D721Med (cell line): ENCODE data around the gene PDE3A.

Experiments used
- DNase-seq: peaks from one replicate; pipeline ENCODE4 v3.0.0; 2011; ENCODE audit warnings: low spot score; ENCODE audit not compliant: insufficient read length
- FAIRE-seq: peaks from 2 replicates; lab custom pipeline; 2011; peaks lifted over from hg19 to GRCh38; lab: Jason Lieb, UNC
- CTCF ChIP-seq: IDR thresholded peaks from 2 replicates; pipeline ENCODE4 v1.5.1; 2012; ENCODE audit warnings: mild to moderate bottlenecking, control low read depth; ENCODE audit not compliant: insufficient read depth; ENCODE audit errors: missing control alignments

The PDE3A gene

GRCh38 chr12:20508359-20508758, 140.0 kb downstream of the PDE3A start:
- no peak for TF ChIP-seq CTCF
- no peak for DNase-seq
- FAIRE-seq = no peak

GRCh38 chr12:20508962-20509361, 140.6 kb downstream of the PDE3A start:
- TF ChIP-seq CTCF = no peak
- DNase-seq (no peak), FAIRE-seq (no peak)

- TF ChIP-seq CTCF = no peak
- FAIRE-seq = no peak
- DNase-seq = no peak
Measured at GRCh38 chr12:20510811-20511210, 142.5 kb downstream of the PDE3A start.

GRCh38 chr12:20513189-20513588, 144.9 kb downstream of the PDE3A start:
- FAIRE-seq (no peak), DNase-seq (no peak)
- TF ChIP-seq CTCF = no peak

- DNase-seq (no peak), FAIRE-seq (no peak)
- TF ChIP-seq CTCF = no peak
Measured at GRCh38 chr12:20514598-20514997, 146.3 kb downstream of the PDE3A start.

- DNase-seq (no peak), FAIRE-seq (no peak)
- no peak for TF ChIP-seq CTCF
Measured at GRCh38 chr12:20520532-20520931, 152.2 kb downstream of the PDE3A start.

GRCh38 chr12:20523658-20524057, 155.3 kb downstream of the PDE3A start:
- no peak for DNase-seq
- no peak for TF ChIP-seq CTCF
- no peak for FAIRE-seq
